ENCODE data around the gene HACD2. TPM values are rescaled to one million over a fixed set of nuclear protein-coding genes. Genes with fewer than 3 reads are reported as not detected.

Gene HACD2
- polyA plus RNA-seq, 5 donors: 30.8 to 44.7 (median 35.5) TPM

GRCh38 chr3:123447749-123448517 is 136.9 kb downstream of the HACD2 start:
- no peak for DNase-seq

GRCh38 chr3:123447416-123447748 is 137.5 kb downstream of the HACD2 start:
- DNase-seq: no peak

- DNase-seq: no peak
Observed at GRCh38 chr3:123446610-123447109, 138.2 kb downstream of the HACD2 start.

- DNase-seq: no peak
Observed at GRCh38 chr3:123446210-123446609, 138.6 kb downstream of the HACD2 start.

- DNase-seq: no peak
Observed at GRCh38 chr3:123445702-123446101, 139.2 kb downstream of the HACD2 start.

- DNase-seq: no peak
Observed at GRCh38 chr3:123444744-123445143, 140.1 kb downstream of the HACD2 start.

GRCh38 chr3:123444023-123444422 is 140.8 kb downstream of the HACD2 start:
- DNase-seq: no peak

GRCh38 chr3:123442908-123443307 is 141.9 kb downstream of the HACD2 start:
- DNase-seq: no peak

- DNase-seq: no peak
Observed at GRCh38 chr3:123442125-123442524, 142.7 kb downstream of the HACD2 start.

Other genes starting within 250 kb of the HACD2 start
- 10 to 100 TPM; 12.1 to 14.9 (median 13.4) TPM for gene ADCY5, start 136.0 kb downstream of the HACD2 start, polyA plus RNA-seq (ENCODE audit: insufficient read depth in 1 of 5, insufficient read length in 5 of 5, low replicate concordance in 1 of 5)

All from right lung (tissue), 5 donors.